ENCODE results near the gene HOXC4.

Gene HOXC4

GRCh38 chr12:54029529-54030441 lies 23.9 kb upstream of the HOXC4 start:
- DNase-seq, result no peak

- no peak for DNase-seq
These were observed 23.2 kb upstream of the HOXC4 start for GRCh38 chr12:54030442-54030801.

DNA sequence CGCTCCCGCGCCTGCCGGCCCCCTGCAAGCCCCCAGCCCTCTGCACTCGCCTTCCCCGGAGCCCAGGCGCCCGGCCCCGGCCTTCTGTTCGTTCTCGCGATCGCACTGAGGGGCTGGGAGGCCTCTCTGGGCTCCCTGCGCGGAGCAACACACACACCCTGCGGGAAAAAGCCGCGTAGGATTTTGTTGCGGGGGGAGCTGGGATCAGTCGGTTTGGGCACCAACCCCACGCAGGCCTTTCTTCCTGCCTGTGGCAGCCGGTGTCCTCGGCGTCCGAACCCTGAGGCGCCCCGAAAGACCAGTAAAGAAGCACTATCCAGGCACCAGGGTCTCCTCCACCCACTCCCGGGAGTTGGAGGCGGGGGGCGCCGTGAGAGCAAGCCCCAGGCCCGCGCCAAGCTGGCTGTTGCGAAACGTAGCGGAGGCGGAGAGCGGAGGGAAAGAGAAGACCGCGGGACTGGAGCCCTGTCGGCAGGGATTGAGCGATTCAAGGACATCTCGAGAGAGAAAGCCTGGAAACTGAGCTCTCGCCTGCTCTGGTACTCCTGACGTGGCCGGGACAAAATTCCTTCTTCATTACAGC lies 22.7 kb upstream of the HOXC4 start:
- DNase-seq, result no peak

DNA sequence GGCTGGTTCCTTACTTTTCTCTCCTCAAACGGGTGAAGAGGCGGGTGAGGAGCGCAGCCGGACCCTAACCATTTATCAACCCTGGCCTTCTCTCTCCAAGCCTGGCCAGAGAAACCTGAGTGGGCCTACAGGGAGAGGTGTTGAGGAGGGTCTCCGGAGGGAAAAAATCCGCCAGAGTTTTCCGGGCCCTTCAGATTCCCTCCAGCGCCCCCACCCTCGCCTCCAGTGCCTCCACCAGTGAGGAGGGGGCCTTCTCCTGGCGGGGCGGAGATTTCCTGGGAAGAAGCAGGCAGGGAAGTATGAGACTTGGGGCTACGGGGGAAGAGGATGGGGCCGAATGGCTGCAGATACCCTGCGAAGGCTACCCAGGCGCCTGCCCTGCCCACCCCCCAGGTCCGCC lies 22.2 kb upstream of the HOXC4 start:
- DNase-seq, result no peak

DNA sequence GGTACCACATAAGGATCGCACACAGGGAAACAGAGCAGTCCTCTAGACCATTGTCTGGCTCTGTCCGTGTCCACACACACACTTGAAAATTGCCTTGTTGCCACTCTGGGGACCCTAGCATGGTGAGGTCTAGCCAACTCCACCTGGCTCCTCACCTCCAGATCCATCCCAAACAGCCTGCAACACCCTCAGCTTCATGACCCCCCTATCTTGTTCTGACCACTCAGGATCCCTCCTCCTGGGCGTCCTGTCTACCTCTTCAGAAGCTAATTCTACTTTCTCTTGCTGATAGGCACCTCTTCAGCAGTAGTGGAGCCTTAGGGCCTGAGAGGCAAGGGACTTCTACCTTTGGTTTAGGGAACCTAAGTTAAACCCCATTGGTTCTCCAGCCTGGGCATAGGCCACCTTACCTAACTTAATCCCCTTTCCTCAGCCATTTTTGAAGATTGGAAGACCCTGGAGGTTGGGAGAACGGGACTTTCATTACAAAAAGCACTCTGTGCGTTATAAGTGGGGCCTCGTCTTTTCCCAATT lies 21.5 kb upstream of the HOXC4 start:
- DNase-seq, result no peak

- peak; percentile 9 to 49 (median 15) for DNase-seq
These were observed 21.0 kb upstream of the HOXC4 start, which contains the start of gene HOXC5 for GRCh38 chr12:54032627-54033100. Gene HOXC5, plus strand, starts transcription at chr12:54033050. Its CDS starts 73 bp downstream, at chr12:54033123.

DNA sequence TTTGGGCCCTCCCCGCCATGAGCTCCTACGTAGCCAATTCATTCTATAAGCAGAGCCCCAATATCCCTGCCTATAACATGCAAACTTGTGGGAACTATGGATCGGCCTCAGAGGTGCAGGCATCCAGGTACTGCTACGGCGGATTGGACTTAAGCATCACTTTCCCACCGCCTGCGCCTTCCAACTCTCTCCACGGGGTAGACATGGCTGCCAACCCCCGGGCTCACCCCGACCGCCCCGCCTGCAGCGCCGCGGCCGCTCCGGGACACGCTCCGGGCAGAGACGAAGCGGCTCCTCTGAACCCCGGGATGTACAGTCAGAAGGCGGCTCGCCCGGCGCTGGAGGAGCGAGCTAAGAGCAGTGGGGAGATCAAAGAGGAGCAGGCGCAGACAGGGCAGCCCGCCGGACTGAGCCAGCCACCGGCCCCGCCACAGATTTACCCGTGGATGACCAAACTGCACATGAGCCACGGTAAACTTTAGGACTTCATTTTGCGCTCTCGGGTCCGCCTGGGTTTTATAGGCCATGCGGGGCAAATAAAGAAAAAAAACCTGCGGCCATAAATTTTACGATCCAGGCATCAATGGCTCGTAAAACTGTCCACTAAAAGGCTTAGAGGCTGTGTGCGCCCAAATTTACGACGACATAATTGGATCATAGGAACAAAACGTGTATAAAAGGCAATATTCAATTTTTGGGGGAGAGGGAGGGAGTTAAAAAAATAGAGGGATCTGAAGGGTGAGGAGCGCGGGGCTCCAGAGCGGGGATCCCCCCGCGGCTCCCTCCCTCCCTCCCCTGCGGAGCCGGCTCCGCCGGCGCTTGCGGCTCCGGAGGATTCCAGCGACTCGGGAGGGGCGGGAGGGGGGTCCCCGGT lies 20.3 kb upstream of the HOXC4 start:
- DNase-seq, result no peak

GRCh38 chr12:54033980-54034784 lies 19.5 kb upstream of the HOXC4 start:
- DNase-seq, result no peak

GRCh38 chr12:54034785-54035310 lies 18.8 kb upstream of the HOXC4 start:
- DNase-seq, result no peak

DNA sequence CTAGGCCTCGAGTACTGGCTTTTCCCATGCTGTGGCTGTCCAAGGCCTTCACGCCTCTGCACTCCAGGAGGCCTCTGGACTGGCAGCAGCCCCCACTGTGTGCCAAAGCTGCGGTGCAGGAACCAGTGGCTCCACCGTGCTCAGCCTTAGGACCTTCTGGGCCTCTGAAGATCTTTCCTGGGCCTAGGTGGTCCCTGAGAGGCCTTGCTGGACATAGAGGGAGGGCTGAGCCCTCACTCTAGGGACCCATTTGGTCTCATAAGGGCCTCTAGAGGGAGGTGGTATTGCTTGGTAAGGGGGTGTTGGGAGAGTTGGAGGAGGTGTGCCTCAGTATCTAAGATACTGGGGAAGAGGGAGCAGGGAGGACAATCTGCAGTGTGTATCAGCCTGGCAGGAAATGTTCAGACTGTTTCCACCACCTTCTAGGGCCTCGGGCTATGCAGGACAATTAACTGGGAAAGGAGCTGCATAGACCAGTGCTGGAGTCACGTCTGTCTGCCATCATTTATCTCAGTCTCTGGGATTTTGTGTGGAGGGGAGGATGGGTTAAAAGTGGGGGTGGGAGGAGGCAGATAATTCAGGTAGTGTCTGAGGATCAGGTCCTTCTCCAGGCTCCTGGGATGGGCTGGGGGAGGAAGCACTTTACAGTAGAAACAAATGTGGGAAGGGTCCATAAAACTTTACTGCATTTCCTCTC lies 17.9 kb upstream of the HOXC4 start:
- DNase-seq, result no peak

DNA sequence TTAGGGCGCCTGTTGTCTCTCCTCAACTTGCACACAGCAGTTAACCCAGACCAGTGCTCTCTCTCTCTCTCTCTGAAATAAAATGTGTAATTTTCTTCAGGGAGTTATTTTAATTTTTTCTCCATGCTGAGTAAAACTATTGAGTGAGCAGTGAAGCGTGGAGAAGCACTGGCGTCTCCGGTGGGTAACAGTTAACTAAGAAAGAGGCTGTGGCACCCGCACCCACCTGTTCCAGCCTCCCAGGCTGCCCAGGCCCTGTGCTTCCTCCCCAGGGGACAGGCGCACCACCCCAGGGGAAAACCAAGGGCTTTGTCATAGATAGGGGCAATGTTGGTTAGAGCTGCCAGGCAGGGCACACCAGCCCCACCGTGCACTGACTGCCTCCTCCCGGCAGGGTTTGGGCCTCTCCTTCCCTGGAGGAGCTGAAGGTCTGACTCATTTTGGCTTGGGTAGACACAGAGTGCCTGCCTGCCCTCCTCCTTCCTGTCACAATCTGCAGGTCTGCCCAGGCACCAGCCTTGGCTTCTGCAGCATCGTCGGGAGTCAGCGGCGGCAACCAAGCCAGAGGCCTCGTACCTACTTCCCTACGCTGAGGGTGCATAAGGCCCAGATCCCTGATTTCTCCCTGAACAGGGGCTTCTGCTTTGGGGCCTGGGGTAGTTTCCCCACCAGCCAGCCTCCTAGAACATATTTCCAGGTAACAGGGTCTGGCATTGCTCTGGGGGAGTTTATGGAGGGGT lies 16.8 kb upstream of the HOXC4 start:
- DNase-seq, result no peak

DNA sequence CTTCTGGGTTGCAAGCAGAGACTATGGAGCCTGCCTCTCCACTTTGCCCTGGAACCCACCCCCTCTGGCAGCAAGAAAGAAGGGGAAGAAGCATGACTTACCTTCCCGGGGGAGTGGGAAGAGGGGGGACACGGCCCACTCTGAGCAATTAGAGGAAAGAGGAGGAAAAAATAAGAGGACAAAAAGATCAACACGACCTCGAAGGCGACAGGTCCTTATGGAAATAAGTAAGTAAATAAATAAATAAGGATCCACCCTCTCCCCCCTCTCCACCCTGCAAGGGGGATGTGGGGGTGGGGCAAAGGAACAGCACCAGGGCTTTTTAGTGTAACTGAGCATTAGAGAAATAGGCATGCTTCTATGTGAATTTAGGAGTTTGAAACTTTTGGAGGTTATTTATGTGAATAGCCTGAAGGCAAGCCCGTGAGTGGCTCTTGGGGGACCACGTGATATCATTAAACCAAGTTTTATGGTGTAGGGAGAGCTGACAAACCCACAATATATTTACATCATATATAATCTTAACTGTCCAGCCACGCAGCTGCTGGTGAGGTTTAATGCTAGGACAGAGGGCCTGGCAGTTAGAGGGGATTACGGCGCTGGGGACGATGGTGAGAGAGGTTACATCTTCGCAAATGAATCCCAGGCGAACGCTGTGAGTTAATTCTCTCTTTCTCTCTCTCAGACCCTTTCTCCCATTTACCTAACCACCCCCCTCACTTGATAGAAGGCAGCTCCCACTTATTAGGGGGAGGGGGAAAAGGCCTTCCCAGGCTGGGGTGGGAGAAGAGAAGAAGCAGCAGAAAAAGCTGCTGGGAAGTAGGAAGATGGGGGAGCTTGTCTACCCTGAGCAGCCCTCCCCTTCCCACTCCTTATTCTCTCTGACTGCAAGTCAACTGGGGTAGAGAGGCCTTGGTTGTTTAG lies 16.0 kb upstream of the HOXC4 start:
- no peak for DNase-seq

DNA sequence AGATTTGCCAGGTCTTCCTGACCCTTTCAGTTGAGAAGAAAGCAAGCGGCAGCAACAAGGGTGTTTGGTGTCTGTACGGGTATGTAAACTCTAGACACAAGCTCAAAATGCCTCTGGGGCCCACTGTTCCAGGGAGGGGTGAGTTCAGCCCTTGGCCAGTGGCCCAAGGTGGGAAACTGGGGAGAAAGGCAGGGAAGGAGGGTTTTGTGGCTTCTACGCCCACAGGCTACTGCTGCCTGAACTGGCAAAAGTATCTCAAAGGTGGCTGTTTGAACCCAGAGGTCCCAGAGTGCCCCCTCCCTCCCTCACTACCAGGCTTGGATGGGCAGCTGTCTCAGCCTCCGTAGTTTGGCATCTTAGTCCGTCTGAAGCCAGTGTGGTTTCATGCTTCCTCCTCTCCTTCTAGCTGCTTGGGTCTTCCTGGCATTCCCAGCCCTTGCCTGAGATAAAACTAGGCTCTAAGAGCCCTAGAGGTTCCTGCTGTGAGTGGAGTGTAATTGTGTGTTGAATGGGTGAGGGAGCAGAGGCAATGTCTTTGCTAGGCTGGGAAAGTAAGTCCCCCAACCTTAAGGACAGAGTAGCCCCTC lies 15.3 kb upstream of the HOXC4 start:
- DNase-seq, result no peak

DNA sequence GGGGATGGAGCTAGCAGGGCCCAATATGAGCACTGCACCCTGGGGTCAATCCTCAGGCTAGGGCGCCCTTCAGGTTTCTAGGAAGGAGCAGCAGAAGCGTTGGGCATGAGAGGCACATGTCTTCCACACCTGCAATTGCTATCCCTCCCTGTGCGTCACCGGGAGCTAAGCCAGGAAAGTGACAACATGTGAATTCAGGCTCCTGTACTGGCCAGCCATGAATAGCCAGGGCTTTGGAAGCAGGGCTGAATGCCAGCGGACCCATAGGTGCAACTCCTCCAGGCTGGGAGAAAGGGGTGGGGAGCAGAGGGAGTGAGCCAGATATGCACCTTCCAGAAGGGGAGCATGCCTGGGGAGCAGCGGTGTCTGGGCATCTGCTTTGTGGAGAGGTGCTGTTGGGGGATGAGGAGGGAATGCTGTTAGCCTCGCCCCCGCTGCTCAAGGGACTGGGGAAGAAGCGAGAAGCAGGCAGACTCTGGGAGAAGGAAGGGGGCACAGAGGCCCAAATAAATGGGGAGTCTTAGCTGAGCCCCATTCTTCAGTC lies 14.7 kb upstream of the HOXC4 start:
- no peak for DNase-seq

DNA sequence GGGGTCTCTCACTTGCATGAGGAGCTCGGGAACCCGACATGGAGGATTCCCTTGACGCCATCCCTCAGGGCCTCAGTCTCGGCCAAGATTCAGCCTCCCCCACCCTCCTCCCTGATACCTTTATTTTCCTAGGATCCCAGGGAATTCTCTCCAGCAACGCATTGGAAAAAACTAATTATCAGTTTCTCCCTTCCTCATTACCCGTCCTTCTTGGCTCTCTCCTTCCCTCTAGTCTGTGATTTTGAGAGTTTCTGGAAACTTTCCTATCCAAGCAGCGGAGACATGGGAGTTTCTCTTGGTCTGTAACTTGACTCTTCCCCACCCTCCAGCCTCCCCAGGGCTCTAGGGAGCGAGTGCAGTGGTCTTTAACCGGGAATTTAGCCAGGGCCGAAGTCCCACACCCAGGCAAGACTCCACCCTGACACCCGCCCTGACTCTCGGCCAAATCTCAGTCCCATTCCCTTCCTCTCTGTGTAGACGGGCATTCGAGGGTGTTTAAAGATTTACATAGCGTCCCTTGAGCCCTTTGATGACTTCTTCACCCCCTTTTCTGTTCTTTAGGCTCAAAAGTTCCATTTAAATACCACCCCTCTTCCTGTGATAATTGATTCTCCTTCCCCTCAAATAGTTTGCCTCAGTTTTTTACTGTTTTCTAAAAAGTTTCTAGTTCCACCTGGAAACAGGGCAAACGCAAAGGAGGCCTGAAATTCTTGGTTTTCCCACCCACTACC lies 14.1 kb upstream of the HOXC4 start:
- DNase-seq, result no peak

- DNase-seq, result no peak
These were observed 13.5 kb upstream of the HOXC4 start for GRCh38 chr12:54040148-54040494.

- no peak for DNase-seq
These were observed 13.0 kb upstream of the HOXC4 start for GRCh38 chr12:54040648-54041047.

GRCh38 chr12:54041097-54041690 lies 12.4 kb upstream of the HOXC4 start:
- DNase-seq, result no peak
